K562 (cell line): ENCODE data around the gene ZNF837. TPM values are rescaled to one million over a fixed set of nuclear protein-coding genes. Genes with fewer than 3 reads are reported as not detected.

ENCODE experiments used
- CHD7 ChIP-seq: fragments of 200-600 bp; sonication (generic); IDR thresholded peaks from one replicate; pipeline ENCODE4 v1.6.1; 2012; ENCODE audit warnings: mild to moderate bottlenecking, low read depth, low read length, inconsistent platforms
- E2F4 ChIP-seq: sonication (generic); formaldehyde crosslinking; IDR thresholded peaks from 2 replicates; pipeline ENCODE4 v1.8.0; 2022; ENCODE audit warnings: mild to moderate bottlenecking, low read depth, missing genetic modification reagents
- NFXL1 ChIP-seq: fragments of 450-650 bp; formaldehyde crosslinking; IDR thresholded peaks from 2 replicates; pipeline ENCODE4 v1.4.0; 2021; ENCODE audit warnings: mild to moderate bottlenecking
- PTBP1 ChIP-seq: fragments of 200-400 bp; formaldehyde crosslinking; IDR thresholded peaks from 2 replicates; pipeline ENCODE4 v1.6.1; 2017; ENCODE audit warnings: low read depth, low read length
- SMAD2 ChIP-seq: fragments of 150-350 bp; IDR thresholded peaks from 2 replicates; pipeline ENCODE4 v1.6.1; 2014; ENCODE audit warnings: low read depth, mild to moderate bottlenecking, low read length
- polyA plus RNA-seq, 8 experiments: library from polyadenylated mRNA; depleted of rRNA in 4 of 8; stranded (reverse) in 5 of 8; unstranded in 3 of 8; fragments of >200 nt; fragmentation: Nextera tagmentation in 2 of 8; fragmentation: Illumina TruSeq in 1 of 8; extraction: Ambion mirVana in 2 of 8; extraction: Trizol in 1 of 8; gene quantifications; 2 replicates each; pipeline versions ENCODE4 v1.2.1 to v1.2.3, GENCODE V29; 2011 to 2014; ENCODE audit warnings: inconsistent platforms in 1 of 8, missing spikeins in 1 of 8
- total RNA-seq, 7 experiments: library from RNA; depleted of rRNA in 6 of 7; stranded (reverse); fragments of >200 nt in 6 of 7; fragmentation: Illumina TruSeq in 2 of 7; extraction: Trizol in 2 of 7; gene quantifications; 2 replicates each; pipeline versions ENCODE4 v1.2.1 to v1.2.3, GENCODE V29; 2011 to 2021; ENCODE audit warnings: low replicate concordance in 1 of 7

ZNF837 gene
- total and polyA plus RNA-seq, 9 of the 15 experiments (the other 6 are each of a cell fraction or from before 2014, with no cell fraction given) = 0.11 to 2.1 (median 0.57) TPM; not detected in 4

DNA sequence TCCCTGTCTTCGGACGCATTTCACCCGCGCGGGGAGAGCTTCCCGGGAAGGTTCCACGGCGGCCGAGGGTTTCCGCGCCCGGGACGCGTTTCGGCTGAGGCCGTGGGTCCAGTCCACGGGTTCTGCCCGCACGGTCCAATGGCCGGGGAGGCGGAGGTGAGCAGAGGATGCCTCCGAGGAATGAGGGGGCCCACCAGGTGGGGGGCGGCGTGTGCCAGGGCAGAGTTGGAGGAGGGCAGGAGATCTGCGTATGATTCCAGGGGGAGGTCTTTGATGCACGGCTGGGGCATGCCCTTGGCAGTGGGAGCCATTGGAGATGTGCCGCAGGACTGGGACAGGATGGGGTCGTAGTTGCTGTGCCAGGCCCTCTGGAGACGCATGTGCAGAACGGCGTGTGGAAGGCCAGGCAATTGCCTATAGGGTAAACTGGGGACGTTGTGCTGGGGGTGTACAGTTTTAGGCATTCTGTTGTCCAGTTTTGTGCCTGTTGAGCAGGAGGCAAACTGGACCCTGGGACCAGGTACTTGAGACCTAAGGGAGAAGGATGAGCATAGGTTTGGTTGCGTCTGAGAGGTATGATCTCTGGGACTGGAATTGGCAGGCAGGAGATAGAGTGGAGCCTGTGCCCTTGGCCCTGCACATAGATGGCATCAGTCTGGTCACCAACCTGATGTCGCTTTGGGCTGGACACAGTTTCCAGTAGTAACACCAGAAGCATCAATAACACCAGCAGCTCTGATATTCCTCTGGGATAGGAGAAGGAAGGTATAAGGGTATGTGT, 28.4 kb upstream of the ZNF837 start (continued):
- TF ChIP-seq E2F4 (CRISPR knock-in tag) = no peak
- TF ChIP-seq CHD7 = no peak
- TF ChIP-seq PTBP1 = 0 out of 2 replicates have a peak, but pooled peaks have one; percentile 15
- no peak for TF ChIP-seq SMAD2
- no peak for TF ChIP-seq NFXL1 (CRISPR knock-in tag)
